GM19324 (cell line): Measurements from ENCODE around the gene ALS2CL.

Experiments
- ATAC-seq: cut with Tn5 transposase; IDR thresholded peaks from one replicate; pipeline ENCODE4 v1.9.1; 2021; ENCODE audit warnings: mild to moderate bottlenecking, moderate library complexity; ENCODE audit not compliant: unreplicated experiment, low FRiP score

Gene ALS2CL

DNA sequence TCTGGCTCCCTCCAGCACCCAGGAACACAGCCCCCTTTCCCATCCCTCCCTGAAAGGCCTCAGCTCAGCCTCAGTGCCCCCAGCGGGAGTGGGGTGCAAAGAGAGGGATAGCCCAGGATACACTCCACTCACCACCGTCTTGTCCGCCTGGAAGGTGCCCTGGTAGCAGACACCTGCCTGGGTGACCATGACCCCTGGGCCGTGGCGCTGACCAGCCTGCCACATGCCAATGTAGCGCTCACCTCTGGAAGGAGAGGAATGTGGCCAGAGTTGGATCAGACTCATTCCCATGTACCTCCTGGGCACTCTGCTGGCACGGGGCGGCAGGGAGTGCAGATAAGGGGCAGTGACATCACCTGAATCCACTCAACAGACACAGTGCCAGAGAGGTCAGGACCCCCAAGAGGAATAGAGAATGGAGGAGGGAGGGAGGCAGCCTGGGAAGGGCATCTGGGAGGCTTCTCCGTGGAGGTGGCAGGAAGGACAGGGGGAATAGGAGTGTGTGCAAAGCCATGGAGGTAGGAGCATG, 13.1 kb downstream of the ALS2CL start:
- ATAC-seq, result no peak

GRCh38 chr3:46679681-46680080, 13.8 kb downstream of the ALS2CL start:
- ATAC-seq, result no peak

- ATAC-seq, result no peak
These were observed 15.2 kb downstream of the ALS2CL start for GRCh38 chr3:46678280-46678679.

DNA sequence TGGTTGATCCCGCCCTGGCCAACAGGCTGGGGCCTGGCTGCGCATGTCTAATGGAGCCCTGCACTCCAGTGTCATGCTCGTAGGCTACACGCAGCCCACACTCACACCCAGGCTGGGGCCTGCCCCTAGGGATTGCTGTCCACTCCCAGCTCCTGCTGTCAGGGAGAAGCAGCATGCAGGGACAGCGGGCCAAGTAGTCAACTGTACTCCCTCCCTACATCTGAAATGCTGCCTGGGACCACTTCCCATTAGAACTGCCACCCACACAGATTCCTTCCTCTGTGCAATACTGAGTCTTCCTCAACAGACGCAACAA, 16.1 kb downstream of the ALS2CL start:
- no peak for ATAC-seq

GRCh38 chr3:46676601-46677410, 16.7 kb downstream of the ALS2CL start:
- no peak for ATAC-seq

DNA sequence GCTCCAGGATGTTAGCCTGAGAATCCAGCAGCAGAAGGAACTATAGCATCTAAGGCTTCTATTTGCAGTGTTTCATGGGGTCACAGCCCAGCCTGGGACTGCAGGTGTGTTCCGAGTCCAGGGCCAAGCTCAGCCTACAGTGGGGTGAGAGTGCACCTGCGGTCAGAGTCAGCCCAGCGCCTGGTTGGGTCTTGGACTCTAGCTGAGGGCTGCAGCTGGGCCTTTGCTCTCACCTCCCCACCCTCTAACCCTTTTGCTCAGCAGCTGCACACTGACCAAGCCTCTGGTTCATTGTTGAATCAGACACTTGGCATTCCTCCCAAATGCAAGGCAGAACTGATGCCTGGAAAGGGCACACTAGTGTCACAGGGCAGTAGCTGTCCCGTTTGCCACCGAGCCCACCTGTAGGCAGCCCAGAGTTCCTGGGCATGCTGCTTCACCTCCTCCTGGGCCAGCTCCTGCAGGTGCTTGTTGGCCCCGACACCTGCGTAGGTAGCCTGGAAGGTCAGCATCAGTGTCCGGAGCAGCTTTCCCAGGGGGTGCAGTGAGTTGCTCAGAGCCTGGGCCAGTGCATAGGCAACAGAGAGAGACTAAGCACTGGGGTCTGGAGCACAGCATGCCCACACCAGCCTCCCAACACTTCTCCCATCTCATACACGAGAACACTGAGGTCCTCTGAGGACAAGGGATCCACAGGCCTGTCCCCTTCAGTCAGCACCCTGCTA, 17.5 kb downstream of the ALS2CL start:
- ATAC-seq, result no peak

DNA sequence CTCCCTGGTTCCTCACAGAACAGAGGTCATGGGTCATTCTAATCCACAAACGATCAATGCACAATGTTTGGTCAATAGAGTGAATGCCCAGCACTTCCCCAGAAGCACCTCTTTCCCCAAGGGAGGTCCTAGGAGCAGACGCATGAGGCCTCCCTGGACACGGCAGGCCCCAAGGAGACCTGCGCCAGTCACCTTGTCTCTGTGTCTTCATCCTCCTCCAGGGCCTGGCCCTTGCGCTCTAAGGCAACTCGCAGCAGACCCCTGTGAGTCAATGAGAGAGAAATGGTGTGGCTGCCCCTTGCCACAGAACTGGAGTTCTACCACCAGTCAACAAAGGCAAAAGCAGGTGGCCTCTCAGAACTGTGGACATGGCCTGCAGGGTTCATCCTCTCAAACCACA, 18.1 kb downstream of the ALS2CL start:
- ATAC-seq, result no peak

GRCh38 chr3:46674031-46674845, 19.2 kb downstream of the ALS2CL start:
- no peak for ATAC-seq

DNA sequence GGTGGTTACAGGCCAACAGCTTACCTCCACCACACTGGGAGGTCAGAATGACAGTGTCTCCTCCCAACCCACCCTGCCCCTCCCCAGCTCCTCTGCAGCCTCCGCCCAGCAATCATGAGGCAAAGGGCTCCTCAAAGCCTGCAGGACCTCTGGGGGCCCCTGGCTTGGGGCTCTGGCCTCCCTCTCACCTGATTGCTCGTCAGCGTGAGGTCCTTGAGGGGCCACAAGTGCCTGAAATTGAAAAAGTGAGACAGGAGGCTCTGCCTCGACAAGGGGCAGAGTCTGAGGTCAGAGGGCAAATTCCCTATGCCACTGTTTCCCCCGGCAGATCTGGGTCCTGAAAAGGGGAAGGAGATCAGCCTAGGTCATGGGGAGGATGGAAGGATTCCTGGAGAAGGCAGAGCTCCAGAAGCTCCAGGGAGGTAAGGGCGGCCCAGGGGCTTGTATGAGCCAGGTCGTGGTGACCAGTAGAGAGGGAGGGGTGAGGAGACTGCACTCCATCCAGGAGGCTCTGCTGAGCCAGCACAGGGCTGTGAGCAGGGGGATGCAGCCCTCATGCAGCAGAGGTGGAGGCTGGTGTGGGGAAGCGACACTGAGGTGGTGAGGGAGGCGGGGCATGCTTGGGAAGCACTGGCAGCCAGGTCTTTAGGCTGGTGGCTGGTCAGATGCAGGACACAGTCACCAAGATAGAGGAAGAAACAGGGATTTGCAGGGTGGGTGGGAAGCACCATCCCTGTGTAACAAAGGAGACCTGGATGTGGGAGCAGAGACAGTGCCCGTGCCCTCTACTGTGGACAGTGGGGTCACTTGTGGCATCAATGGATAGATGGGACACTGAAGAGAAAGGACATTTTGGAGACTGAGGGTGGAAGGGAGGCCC, 20.1 kb downstream of the ALS2CL start:
- ATAC-seq, result no peak

DNA sequence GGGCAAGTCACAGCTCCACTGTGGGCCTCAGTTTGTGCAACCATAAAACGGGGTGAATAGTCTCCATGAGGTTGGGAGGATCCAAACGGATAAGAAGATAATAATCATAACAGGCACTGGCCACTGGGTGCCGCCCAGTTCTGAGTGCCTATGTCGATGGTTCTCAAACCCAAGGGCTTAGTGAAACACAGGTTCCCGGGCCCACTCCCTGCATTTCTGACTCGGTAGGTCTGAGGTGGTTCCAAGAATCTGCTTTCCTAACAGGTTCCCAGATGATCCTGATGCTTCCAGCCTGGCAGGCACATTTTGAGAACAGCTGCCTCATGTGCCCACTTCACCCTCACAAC, 21.2 kb downstream of the ALS2CL start:
- no peak for ATAC-seq

- ATAC-seq, result no peak
These were observed 21.7 kb downstream of the ALS2CL start for GRCh38 chr3:46671541-46672348.

DNA sequence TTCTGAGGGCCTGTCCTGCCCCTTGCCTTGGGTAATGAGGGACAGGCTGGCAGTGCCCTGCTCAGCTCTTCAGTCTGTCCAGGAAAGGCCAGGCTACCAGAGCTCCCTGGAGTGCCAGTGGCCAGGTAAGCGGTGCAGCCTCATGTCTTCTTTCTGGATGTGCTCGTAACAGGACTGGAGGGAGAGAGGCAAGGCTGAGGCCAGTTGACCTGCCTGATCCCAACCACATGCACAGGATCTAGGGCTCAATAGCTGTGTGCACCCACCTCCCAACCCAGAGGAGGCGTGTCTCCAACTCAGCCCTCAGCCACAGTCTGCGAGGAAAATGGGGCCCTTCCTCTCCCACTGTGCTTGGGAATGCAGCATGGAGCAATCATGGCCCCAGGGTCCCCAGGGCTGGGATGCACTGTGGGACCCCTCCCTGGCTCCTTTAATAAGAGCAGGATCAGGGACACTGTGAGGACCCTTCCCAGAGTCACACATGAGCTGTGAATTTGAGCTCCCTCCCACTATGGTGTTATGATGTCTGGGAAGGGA, 22.5 kb downstream of the ALS2CL start:
- no peak for ATAC-seq

DNA sequence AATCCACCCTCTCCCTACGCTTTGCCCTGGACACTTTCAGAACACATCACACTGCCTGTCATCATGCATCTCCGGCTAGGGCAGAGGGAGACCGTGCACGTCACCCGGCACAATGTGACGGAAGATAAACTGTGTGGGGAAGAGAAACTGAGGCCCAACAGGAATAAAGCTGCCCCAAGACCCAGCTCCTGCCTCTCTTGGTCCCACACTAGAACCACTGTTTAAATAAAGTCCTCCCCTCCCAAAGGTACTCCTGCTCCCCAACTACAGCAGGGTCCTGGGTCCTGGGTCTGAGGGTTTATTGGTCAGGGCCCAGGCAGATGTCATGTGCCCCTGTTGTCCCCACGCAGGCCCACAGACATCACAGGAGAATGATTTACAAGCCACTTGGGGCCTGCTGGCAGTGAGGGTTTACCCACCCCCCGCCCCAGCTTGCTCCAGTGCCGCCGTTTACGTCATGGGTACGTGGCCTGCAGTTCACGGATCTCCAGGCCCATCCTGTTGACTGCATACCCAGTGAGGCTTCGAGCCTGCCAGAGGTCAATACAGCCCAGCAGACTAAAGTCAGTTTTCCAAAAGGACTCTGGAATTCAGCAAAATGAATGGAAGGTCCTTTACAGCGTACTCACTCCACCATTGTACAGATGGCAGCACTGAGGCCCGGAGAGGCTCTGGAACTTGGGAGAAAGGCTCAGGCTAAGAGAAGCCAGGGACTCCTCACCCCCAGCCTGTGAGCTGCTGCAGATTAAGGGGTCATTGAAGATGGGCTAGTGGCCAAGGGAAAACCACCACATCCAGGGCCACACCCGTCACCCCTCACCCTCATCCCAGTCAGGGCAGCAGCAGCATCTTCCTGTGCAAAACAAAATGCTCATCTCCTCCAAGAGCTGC, 23.2 kb downstream of the ALS2CL start:
- ATAC-seq, result no peak

DNA sequence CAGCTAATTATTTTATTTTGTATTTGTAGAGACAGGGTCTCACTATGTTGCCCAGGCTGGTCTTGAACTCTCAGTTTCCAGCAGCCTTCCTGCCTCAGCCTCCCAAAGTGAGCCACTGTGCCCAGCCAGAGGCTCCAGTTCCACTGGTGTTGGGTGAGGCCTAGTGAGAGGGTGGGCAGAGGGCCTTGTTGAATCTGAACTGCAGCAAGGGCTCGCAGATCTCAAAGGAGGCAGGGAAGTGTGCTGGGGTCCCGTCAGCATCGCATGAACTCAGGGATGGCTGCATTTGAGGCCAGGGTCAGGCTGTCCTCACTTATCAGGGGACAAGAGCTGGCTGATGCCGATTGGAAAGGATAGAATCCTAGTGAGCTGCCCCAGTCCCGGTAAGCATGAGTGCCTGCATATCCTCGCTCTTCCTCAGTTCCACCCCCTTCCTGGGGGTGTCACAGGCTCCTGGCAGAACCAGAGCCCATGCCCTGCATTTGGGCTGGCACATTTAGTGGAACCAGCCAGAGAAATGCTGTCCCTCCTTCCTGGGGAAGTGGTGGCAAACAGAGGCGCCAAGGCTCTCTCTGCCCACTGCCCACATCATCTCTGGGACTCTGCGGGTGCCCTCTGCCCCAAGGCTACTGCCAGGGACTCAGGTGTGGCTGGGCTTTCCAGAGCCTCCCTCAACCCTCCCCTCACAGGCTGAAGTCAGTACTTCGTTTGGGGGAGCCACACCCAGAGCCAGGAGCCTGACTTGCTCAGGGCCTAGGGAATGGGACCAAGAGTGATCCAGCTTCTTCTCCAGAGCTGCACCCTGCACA, 24.1 kb downstream of the ALS2CL start:
- no peak for ATAC-seq

DNA sequence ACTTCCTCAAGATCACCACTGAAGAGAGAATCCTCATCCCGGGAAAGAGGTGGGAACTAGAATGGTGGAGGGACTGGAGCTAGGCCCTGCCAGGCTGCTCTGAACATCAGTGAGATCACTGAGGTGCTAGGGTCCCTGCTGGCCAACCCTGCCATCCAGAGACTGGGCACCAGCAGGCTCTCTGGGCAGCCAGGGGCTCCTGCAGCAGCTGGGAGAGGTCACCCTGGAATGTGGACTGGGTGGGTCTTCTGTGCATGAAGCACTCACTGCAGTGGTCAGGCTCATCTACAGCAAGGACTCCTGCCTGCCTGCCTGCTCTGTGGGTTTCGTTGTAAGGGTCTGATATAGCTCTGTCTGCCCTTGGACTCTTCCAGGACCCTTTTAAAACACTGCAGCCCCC, 24.9 kb downstream of the ALS2CL start:
- ATAC-seq, result no peak

DNA sequence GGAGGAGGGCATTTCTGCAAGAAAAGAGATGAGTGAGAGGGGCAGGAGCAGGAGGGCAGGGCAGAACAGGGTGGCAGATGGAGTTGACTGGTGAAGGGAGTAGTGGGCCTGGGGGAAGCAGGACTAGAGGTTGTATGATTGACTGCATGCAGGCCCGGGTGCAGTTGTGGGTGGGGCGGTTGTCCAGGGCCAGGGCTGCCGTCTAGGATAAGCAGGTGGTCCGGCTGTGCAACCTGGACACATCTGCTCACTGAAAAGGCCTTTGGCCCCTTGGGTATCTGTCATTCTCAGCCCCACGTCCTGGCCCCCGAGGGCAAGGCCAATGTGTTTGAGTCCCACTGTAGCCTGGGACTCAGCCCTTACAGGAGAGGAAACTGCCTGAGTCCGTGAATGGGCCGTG, 25.4 kb downstream of the ALS2CL start:
- ATAC-seq, result no peak

- ATAC-seq, result no peak
These were observed 25.8 kb downstream of the ALS2CL start for GRCh38 chr3:46667657-46668056.
